GM08714 (cell line): Measurements from ENCODE around the gene MNAT1.

Experiments
- H3K4me3 ChIP-seq: fragments of 200-500 bp; sonication (Bioruptor generic); 2 replicates; pipeline ENCODE4 v1.5.1; 2014; ENCODE audit warnings: mild to moderate bottlenecking, low read length, inconsistent platforms
- ZNF274 ChIP-seq: IDR thresholded peaks from 2 replicates; pipeline ENCODE4 v1.6.1; 2012; ENCODE audit warnings: mild to moderate bottlenecking, low read depth, low read length

Gene MNAT1

DNA sequence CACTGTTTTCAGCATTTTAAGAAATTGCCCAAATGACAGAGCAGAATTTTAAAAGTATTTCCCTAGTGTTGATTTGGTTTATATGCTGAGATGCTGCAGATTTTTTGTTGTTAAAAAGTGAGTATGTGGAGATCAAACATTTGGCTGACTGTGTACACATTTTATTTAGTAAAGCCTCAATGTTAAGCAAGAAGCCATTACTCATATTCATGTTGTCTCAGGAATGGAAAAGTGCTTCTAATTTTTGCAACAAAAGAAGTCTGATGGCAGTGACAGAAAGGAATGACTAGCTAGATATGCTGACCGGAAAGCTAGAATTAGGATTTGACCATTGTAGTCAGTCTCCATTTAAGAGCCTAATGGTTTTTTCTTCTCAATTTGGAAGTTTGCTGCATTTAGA lies 269.0 kb downstream of the MNAT1 start:
- H3K4me3 ChIP-seq, result no peak overlapping the region
- no peak for TF ChIP-seq ZNF274

DNA sequence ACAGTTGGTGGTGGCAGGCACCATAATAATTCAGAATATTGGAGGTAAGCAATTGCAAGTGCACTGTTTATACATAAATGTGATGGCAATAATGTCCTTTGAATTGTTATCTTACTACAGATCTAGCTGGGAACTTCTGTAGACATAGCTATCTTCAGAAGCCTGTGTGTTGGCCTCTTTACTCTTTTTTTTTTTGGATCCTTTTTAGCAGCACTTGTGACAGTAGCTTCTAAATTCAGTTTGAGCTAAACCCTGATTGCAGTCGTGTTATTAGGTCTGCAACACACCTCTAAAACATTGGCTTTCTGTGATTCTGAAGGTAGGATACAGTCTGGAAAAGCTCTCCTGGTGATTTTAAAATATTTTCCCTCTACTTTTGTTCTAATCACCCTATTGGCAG lies 285.0 kb downstream of the MNAT1 start:
- no peak for TF ChIP-seq ZNF274
- H3K4me3 ChIP-seq, result no peak overlapping the region
